NCI-H2196 (cell line): ENCODE measurements around the gene EMP2.

Experiments used
- DNase-seq: peaks from one replicate; lab custom pipeline; 2025; ENCODE audit not compliant: unreplicated experiment; lab: John Stamatoyannopoulos, UW

The EMP2 gene

GRCh38 chr16:10493276-10493675 is 87.1 kb downstream of the EMP2 start:
- DNase-seq: no peak

GRCh38 chr16:10490141-10490540 is 90.3 kb downstream of the EMP2 start:
- no peak for DNase-seq

GRCh38 chr16:10485698-10486382 is 94.6 kb downstream of the EMP2 start:
- DNase-seq: no peak

DNA sequence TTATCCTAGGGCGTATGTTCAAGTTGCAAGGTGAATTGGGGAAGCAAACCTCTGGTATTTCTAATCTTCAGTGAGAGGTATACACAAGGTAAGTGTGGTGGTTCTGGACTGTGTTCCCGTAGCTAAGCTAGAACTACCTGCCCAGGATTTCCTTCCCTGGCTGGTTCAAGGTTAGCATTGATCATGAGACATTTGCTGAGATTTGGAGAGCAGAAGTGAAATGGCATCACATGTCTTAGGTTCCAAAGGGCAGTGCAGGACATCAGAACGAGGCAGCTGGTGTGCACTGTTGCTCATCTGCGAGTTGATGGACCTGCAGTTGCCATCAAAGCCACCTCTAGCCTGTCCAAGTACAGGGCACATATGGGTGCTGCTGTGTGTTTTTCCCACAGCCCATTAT is 95.2 kb downstream of the EMP2 start:
- DNase-seq: no peak

DNA sequence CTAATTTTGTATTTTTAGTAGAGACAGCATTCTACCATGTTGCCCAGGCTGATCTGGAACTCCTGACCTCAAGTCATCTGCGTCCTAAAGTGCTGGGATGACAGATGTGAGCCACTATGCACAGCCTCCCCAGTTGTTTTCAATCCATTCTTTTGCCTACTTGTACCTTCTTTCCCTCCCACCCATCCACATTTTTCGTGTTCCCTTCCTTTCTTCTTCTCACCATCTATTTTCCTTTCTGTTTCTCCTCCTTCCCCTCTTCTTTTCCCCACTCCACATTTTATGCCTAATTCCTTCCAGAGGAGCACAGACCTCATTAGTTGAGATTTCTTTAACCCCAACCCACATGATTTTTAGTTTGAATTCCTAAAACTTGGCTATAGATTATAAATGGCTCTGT is 100.2 kb downstream of the EMP2 start:
- DNase-seq: no peak
